Nephron (organoid): ENCODE data around the gene PSME3.
"Not testable (repeated sequence)": the region's sequence is repeated elsewhere in the genome, so short reads cannot be mapped to it uniquely, and the experiment has no call there.

Source experiments
- H3K27ac Mint-ChIP-seq, 3 experiments: 2 replicates each; pipeline ENCODE4 v1.8.0; 2020; ENCODE audit warnings: mixed read lengths in 3 of 3, mild to moderate bottlenecking in 2 of 3, moderate library complexity in 1 of 3
- H3K27me3 Mint-ChIP-seq: 2 replicates; pipeline ENCODE4 v1.8.0; 2021; ENCODE audit warnings: low read depth, mild to moderate bottlenecking, moderate library complexity, mixed read lengths
- H3K36me3 Mint-ChIP-seq: 2 replicates; pipeline ENCODE4 v1.8.0; 2020; ENCODE audit warnings: low read depth, mixed read lengths
- H3K4me1 Mint-ChIP-seq: 2 replicates; pipeline ENCODE4 v1.8.0; 2020; ENCODE audit warnings: mixed read lengths
- H3K4me3 Mint-ChIP-seq, 3 experiments: 2 replicates each; pipeline ENCODE4 v1.8.0; 2020; ENCODE audit warnings: mild to moderate bottlenecking in 3 of 3, mixed read lengths in 3 of 3, moderate library complexity in 2 of 3
- H3K9me3 Mint-ChIP-seq: 2 replicates; pipeline ENCODE4 v1.8.0; 2020; ENCODE audit warnings: mixed read lengths
- TF ChIP-seq, protein P1 (sequence below), 3 experiments: fragments of 200-600 bp; sonication (generic); IDR thresholded peaks; one replicate each; pipeline ENCODE4 v1.5.0; 2021; ENCODE audit warnings: antibody characterized with exemption in 3 of 3; ENCODE audit not compliant: unreplicated experiment in 3 of 3

Gene PSME3

DNA sequence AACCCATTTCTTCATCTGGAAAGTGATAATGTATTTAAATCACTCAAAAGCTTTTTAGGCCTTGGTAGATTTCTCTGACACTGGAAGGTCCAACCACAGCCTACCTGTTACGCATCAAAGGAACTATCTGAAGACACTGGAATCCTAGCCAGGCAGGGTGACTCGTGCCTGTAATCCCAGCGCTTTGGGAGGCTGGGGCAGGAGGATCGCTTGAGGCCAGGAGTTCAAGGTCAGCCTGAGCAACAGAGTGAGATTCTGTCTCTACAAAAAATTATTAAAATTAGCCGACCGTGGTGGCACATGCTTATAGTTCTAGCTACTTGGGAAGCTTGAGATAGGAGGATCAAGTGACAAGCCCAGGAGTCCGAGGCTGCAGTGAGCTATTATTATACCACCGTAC, 49.0 kb downstream of the PSME3 start:
- TF ChIP-seq, protein P1, sequence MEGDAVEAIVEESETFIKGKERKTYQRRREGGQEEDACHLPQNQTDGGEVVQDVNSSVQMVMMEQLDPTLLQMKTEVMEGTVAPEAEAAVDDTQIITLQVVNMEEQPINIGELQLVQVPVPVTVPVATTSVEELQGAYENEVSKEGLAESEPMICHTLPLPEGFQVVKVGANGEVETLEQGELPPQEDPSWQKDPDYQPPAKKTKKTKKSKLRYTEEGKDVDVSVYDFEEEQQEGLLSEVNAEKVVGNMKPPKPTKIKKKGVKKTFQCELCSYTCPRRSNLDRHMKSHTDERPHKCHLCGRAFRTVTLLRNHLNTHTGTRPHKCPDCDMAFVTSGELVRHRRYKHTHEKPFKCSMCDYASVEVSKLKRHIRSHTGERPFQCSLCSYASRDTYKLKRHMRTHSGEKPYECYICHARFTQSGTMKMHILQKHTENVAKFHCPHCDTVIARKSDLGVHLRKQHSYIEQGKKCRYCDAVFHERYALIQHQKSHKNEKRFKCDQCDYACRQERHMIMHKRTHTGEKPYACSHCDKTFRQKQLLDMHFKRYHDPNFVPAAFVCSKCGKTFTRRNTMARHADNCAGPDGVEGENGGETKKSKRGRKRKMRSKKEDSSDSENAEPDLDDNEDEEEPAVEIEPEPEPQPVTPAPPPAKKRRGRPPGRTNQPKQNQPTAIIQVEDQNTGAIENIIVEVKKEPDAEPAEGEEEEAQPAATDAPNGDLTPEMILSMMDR (IDR thresholded peaks at IDR 0.05; ENCODE audit: unreplicated experiment in 3 of 3) = no peak
- no peak overlapping the region for H3K27ac Mint-ChIP-seq
- H3K4me1 Mint-ChIP-seq = no peaks in the 10 kb centered on the region
- H3K27me3 Mint-ChIP-seq = peaks cover 23% of the 10 kb centered on the region
- no peaks in the 10 kb centered on the region for H3K9me3 Mint-ChIP-seq
- H3K36me3 Mint-ChIP-seq = no peaks in the 10 kb centered on the region
- no peak overlapping the region for H3K4me3 Mint-ChIP-seq

DNA sequence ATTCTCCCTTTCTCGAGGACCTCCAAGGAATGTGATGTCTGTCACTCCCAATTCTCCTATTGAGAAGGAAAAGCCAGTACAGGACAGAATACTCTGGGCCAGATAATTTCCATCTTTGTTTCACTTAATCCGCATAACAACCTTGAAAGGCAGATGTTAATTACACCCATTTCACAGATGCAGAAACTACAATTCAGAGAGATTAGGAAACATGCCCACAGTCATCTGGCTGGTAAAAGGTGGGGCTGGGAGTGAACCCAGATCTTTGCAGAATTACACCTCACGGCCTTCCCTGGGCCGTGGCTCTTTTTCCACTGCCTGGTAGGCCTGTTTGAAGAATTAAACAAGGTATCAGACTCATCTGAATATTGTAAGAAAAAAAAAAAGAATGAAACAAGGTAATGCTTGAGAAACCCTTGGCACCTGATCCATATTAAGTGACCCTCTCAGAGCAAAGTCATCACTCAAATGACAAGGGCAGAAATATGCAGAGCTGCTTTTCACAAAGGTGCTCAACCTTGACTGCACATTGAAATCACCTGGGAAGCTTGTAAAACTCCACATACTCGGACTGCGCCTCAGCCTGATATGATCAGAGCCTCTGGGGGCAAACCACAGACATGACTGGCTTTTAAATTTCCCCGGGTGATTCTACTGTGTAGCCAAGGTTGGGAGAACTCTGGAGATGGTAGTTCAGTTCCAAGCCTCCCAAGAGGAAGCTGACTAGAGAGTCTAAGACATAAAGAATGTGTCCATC, 50.8 kb downstream of the PSME3 start:
- Mint-ChIP-seq H3K9me3 (no peaks in the 10 kb centered on the region), H3K27ac (peak overlapping the region in 1 of 3 experiments; percentile 77), H3K4me1 (no peaks in the 10 kb centered on the region), H3K4me3 (no peak overlapping the region), H3K36me3 (no peaks in the 10 kb centered on the region), H3K27me3 (peaks cover 15% of the 10 kb centered on the region)
- TF ChIP-seq, protein P1 (IDR thresholded peaks at IDR 0.05; ENCODE audit: unreplicated experiment in 3 of 3) = no peak

DNA sequence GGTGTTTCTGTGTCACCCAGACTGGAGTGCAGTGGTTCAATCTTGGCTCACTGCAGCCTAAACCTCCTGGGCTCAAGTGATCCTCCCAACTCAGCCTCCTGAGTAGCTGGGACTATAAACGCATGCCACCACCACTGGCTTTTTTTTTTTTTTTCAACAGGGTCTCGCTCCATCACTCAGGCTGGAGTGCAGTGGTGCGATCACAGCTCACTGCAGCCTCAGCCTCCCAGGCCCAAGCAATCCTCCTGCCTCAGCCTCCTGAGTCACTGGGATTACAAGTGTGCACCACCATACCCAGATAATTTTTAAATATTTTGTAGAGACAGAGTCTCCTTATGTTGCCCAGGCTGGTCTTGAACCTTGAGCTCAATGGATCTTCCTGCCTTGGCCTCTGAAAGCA, 52.6 kb downstream of the PSME3 start:
- not testable (repeated sequence) for H3K27ac Mint-ChIP-seq, H3K27me3 Mint-ChIP-seq, H3K36me3 Mint-ChIP-seq, H3K4me1 Mint-ChIP-seq, H3K4me3 Mint-ChIP-seq, H3K9me3 Mint-ChIP-seq

DNA sequence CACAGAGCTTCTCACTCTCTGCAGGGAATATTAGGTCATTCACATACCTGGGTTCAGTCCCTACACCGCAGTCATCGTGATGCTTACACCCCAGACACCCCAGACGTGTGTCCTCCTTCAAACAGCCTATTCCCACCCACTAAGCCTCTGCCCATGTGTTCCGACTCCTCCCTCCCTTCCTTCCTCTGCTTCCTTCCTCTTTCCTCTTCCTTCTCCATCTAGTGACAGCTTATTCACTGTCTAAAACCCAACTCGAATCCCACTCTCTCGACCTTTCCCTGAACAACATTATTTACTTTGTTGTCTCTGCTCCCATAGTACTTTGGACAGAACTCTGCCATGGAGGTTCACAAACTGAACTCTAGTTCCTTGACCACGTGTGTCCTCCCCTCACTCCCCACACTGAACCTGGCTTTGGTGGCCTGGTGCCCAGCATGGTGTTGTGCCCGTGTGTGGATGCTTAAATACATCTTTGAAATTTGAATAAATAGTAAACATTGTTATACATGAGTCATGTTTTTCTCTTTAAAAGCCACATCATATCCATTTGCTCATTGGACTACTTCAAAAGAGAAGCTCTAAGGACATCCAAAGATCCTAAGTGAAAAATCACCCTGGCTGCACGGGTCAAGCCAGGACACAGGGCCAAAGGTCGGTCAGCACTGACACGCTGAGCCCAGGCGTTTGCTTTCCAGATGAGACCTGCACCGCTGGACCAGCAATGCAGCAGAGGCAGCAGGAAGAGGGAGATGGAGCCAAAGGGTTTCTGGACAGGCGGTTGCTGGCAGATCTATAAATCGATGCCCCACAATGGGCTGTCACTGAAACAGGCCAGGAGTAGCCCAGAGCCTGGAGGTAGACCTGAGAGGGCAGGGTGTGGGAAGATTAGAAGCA, 53.3 kb downstream of the PSME3 start:
- Mint-ChIP-seq H3K27ac (no peak overlapping the region), H3K4me1 (peaks cover 4% of the 10 kb centered on the region), H3K4me3 (no peak overlapping the region), H3K36me3 (no peaks in the 10 kb centered on the region), H3K9me3 (no peaks in the 10 kb centered on the region), H3K27me3 (no peaks in the 10 kb centered on the region)
- TF ChIP-seq, protein P1 (IDR thresholded peaks at IDR 0.05; ENCODE audit: unreplicated experiment in 3 of 3) = no peak

DNA sequence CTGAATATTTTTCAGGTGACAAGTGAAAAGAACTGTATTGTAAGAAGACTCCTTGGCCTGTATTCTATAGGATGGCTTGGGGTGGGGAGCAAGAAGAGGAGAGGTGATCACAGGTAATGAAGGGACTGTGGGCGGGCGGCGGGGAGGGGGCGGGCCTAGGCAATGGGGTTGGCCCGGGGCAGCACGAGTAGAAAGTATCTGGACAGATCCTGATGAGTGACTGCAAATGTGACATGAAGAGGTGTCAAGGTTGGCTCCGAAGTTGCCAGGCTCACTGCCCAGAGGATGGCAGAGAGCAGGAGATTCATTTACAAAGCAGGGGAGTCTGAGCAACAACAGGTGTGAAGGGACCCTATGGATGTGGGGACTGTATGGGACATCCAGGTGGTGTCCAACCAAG, 56.6 kb downstream of the PSME3 start:
- Mint-ChIP-seq H3K36me3 (no peaks in the 10 kb centered on the region), H3K4me1 (peaks cover 16% of the 10 kb centered on the region)

More for the DNA sequence above, 56.6 kb downstream of the PSME3 start:
- Mint-ChIP-seq H3K27ac (peak overlapping the region in 2 of 3 experiments; percentile 30 to 76), H3K27me3 (peaks cover 5% of the 10 kb centered on the region), H3K4me3 (no peak overlapping the region), H3K9me3 (no peaks in the 10 kb centered on the region)
- TF ChIP-seq, protein P1 (IDR thresholded peaks at IDR 0.05; ENCODE audit: unreplicated experiment in 3 of 3) = no peak
